ENCODE measurements around the gene TGFBR3. TPM values are rescaled to one million over a fixed set of nuclear protein-coding genes. Genes with fewer than 3 reads are reported as not detected.
A peak's percentile ranks its signal among the peaks of the same experiment; 100 is the strongest.

The TGFBR3 gene
- total RNA-seq, 1 donor from 2014 or later: 2.5 TPM

GRCh38 chr1:91846639-91847013, 39.3 kb downstream of the TGFBR3 start:
- Histone ChIP-seq H3K4me3 (ENCODE audit: insufficient read depth, low read depth, low read length) (no peak overlapping the region), H4K20me1 (ENCODE audit: insufficient read depth, low read length) (no peaks in the 10 kb centered on the region), H3K9me3 (ENCODE audit: insufficient read depth, low read depth, low read length) (no peaks in the 10 kb centered on the region), H3K4me2 (ENCODE audit: low read length) (no peak overlapping the region), H3K36me3 (ENCODE audit: insufficient read depth, low read length) (no peaks in the 10 kb centered on the region), H3K4me1 (ENCODE audit: insufficient read depth, low read length) (no peaks in the 10 kb centered on the region), H2AFZ (ENCODE audit: low read depth, low read length) (no peak overlapping the region), H3K27ac (ENCODE audit: low read depth, low read length) (no peak overlapping the region), H3K9ac (ENCODE audit: low read length) (no peak overlapping the region), H3K79me2 (ENCODE audit: insufficient read depth, low read length) (no peaks in the 10 kb centered on the region), H3K27me3 (ENCODE audit: insufficient read depth, low read length) (no peaks in the 10 kb centered on the region)
- Mint-ChIP-seq H3K4me3 (ENCODE audit: unreplicated experiment) (no peak overlapping the region), H3K27me3 (ENCODE audit: low read depth, unreplicated experiment) (peaks cover 9% of the 10 kb centered on the region), H3K27ac (ENCODE audit: unreplicated experiment) (no peak overlapping the region), H3K4me1 (ENCODE audit: low read depth, unreplicated experiment) (no peaks in the 10 kb centered on the region), H3K9me3 (ENCODE audit: unreplicated experiment) (no peaks in the 10 kb centered on the region), H3K36me3 (ENCODE audit: low read depth, unreplicated experiment) (no peaks in the 10 kb centered on the region)
- DNase-seq (ENCODE audit: low read depth) (no peak), FAIRE-seq (no peak)
- TF ChIP-seq EZH2 (IDR thresholded peaks at IDR 0.05; ENCODE audit: insufficient read depth, low read length) (no peak), CTCF (IDR thresholded peaks at IDR 0.05; ENCODE audit: insufficient read depth, low read depth, low read length) (no peak)

- Histone ChIP-seq H3K36me3 (ENCODE audit: insufficient read depth, low read length) (no peaks in the 10 kb centered on the region), H3K4me3 (ENCODE audit: insufficient read depth, low read depth, low read length) (no peak overlapping the region), H3K4me1 (ENCODE audit: insufficient read depth, low read length) (no peaks in the 10 kb centered on the region), H2AFZ (ENCODE audit: low read depth, low read length) (no peak overlapping the region), H3K79me2 (ENCODE audit: insufficient read depth, low read length) (no peaks in the 10 kb centered on the region), H3K9me3 (ENCODE audit: insufficient read depth, low read depth, low read length) (no peaks in the 10 kb centered on the region), H3K27ac (ENCODE audit: low read depth, low read length) (no peak overlapping the region), H3K4me2 (ENCODE audit: low read length) (no peak overlapping the region), H3K9ac (ENCODE audit: low read length) (no peak overlapping the region), H3K27me3 (ENCODE audit: insufficient read depth, low read length) (no peaks in the 10 kb centered on the region), H4K20me1 (ENCODE audit: insufficient read depth, low read length) (no peaks in the 10 kb centered on the region)
- TF ChIP-seq EZH2 (IDR thresholded peaks at IDR 0.05; ENCODE audit: insufficient read depth, low read length) (no peak), CTCF (IDR thresholded peaks at IDR 0.05; ENCODE audit: insufficient read depth, low read depth, low read length) (no peak)
- FAIRE-seq (no peak), DNase-seq (ENCODE audit: low read depth) (peak; percentile 19)
- H3K27ac Mint-ChIP-seq (ENCODE audit: unreplicated experiment): no peak overlapping the region
- H3K4me3 Mint-ChIP-seq (ENCODE audit: unreplicated experiment): no peak overlapping the region
- H3K36me3 Mint-ChIP-seq (ENCODE audit: low read depth, unreplicated experiment): no peaks in the 10 kb centered on the region
- H3K9me3 Mint-ChIP-seq (ENCODE audit: unreplicated experiment): no peaks in the 10 kb centered on the region
- no peaks in the 10 kb centered on the region for H3K4me1 Mint-ChIP-seq (ENCODE audit: low read depth, unreplicated experiment)
- peaks cover 9% of the 10 kb centered on the region for H3K27me3 Mint-ChIP-seq (ENCODE audit: low read depth, unreplicated experiment)
Measured at GRCh38 chr1:91846007-91846638, 39.8 kb downstream of the TGFBR3 start.

- Histone ChIP-seq H3K9ac (ENCODE audit: low read length) (no peak overlapping the region), H3K4me2 (ENCODE audit: low read length) (peak overlapping the region; percentile 24)
- no peak overlapping the region for H3K27ac Mint-ChIP-seq (ENCODE audit: unreplicated experiment)
Measured at GRCh38 chr1:91844862-91845528, 41.0 kb downstream of the TGFBR3 start.

More at GRCh38 chr1:91844862-91845528, 41.0 kb downstream of the TGFBR3 start:
- Histone ChIP-seq H3K4me3 (ENCODE audit: insufficient read depth, low read depth, low read length) (no peak overlapping the region), H2AFZ (ENCODE audit: low read depth, low read length) (no peak overlapping the region), H3K9me3 (ENCODE audit: insufficient read depth, low read depth, low read length) (no peaks in the 10 kb centered on the region), H3K4me1 (ENCODE audit: insufficient read depth, low read length) (no peaks in the 10 kb centered on the region), H3K27ac (ENCODE audit: low read depth, low read length) (peak overlapping the region; percentile 21), H3K27me3 (ENCODE audit: insufficient read depth, low read length) (no peaks in the 10 kb centered on the region), H3K36me3 (ENCODE audit: insufficient read depth, low read length) (no peaks in the 10 kb centered on the region), H4K20me1 (ENCODE audit: insufficient read depth, low read length) (no peaks in the 10 kb centered on the region), H3K79me2 (ENCODE audit: insufficient read depth, low read length) (no peaks in the 10 kb centered on the region)
- DNase-seq (ENCODE audit: low read depth) (peak; percentile 87), FAIRE-seq (peak; percentile 56)
- Mint-ChIP-seq H3K4me1 (ENCODE audit: low read depth, unreplicated experiment) (no peaks in the 10 kb centered on the region), H3K27me3 (ENCODE audit: low read depth, unreplicated experiment) (peaks cover 6% of the 10 kb centered on the region), H3K4me3 (ENCODE audit: unreplicated experiment) (no peak overlapping the region), H3K36me3 (ENCODE audit: low read depth, unreplicated experiment) (no peaks in the 10 kb centered on the region), H3K9me3 (ENCODE audit: unreplicated experiment) (no peaks in the 10 kb centered on the region)
- no peak for TF ChIP-seq EZH2 (IDR thresholded peaks at IDR 0.05; ENCODE audit: insufficient read depth, low read length)
- TF ChIP-seq CTCF (IDR thresholded peaks at IDR 0.05; ENCODE audit: insufficient read depth, low read depth, low read length): no peak

Data from astrocyte (in vitro differentiated cells and primary cell).